ENCODE measurements around the gene FAM13A.

DNA sequence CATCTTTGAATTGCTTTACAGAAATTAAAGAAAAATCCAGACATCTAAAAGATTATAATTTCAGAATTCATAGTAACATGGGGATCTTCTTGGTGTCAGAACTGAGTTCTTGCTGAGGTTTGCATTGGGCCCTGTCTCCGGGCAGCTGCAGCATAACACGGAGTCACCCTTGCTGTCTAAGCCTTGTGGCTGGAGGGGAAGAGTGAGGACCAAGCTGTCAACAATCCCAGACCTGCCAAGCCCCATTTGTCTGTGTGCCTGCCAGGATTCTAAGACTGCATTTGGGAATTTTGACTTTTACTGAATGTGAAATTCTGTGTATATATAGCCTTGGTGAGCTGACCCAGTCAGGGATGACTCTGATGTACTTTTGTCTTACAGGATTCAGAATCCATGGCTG, 334.2 kb downstream of the FAM13A start:
- TF ChIP-seq, protein P1, sequence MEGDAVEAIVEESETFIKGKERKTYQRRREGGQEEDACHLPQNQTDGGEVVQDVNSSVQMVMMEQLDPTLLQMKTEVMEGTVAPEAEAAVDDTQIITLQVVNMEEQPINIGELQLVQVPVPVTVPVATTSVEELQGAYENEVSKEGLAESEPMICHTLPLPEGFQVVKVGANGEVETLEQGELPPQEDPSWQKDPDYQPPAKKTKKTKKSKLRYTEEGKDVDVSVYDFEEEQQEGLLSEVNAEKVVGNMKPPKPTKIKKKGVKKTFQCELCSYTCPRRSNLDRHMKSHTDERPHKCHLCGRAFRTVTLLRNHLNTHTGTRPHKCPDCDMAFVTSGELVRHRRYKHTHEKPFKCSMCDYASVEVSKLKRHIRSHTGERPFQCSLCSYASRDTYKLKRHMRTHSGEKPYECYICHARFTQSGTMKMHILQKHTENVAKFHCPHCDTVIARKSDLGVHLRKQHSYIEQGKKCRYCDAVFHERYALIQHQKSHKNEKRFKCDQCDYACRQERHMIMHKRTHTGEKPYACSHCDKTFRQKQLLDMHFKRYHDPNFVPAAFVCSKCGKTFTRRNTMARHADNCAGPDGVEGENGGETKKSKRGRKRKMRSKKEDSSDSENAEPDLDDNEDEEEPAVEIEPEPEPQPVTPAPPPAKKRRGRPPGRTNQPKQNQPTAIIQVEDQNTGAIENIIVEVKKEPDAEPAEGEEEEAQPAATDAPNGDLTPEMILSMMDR (IDR thresholded peaks at IDR 0.05), result no peak
- no peak for TF ChIP-seq POLR2A (IDR thresholded peaks at IDR 0.05)
- no peak for TF ChIP-seq POLR2AphosphoS5 (IDR thresholded peaks at IDR 0.05; ENCODE audit: insufficient read depth in 1 of 2, low read depth in 1 of 2)

All from vagina (tissue), 2 donors.